SK-N-DZ (cell line): Measurements from ENCODE around the gene MSI2.

Experiments used
- DNase-seq: peaks from one replicate; pipeline ENCODE4 v3.0.0-alpha.2; 2015; ENCODE audit warnings: low spot score

The MSI2 gene

GRCh38 chr17:57246257-57246656 is 10.1 kb upstream of the MSI2 start:
- no peak for DNase-seq

DNA sequence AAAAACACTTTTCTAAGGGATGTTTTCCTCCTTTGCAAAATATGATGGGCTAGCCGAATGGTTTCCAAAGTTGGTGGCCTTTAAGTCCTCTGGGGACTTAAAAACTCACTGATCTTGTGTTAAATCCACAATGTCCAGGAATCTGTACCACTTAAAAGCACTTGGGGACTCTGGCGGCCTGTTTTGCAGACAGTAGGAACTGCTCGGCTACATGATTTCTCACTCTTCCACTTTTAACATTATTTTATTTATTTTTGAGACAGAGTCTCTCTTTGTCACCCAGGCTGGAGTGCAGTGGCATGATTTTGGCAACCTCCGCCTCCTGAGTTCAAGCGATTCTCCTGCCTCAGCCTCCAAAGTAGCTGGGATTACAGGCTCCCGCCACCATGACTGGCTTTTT is 9.1 kb upstream of the MSI2 start:
- no peak for DNase-seq

DNA sequence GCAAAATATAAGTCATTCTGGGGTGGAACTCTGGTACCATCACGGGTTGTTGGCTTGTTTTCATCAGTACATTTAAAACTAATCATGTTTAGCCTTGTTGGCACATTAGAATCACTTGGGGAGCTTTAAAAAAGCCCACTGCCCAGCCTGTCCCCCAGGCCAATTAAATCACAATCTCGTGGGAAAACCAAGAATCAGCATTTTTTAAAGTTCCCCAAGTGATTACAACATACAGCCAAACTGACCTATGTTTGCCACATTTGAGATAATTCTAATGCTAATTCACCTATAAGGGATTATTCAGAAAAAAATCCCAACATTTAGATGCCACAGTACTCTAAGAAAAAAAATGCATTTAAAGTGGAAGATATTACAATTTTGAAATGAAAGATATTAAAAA is 8.4 kb upstream of the MSI2 start:
- DNase-seq, result no peak

- no peak for DNase-seq
Observed at GRCh38 chr17:57249520-57249919, 6.8 kb upstream of the MSI2 start.

DNA sequence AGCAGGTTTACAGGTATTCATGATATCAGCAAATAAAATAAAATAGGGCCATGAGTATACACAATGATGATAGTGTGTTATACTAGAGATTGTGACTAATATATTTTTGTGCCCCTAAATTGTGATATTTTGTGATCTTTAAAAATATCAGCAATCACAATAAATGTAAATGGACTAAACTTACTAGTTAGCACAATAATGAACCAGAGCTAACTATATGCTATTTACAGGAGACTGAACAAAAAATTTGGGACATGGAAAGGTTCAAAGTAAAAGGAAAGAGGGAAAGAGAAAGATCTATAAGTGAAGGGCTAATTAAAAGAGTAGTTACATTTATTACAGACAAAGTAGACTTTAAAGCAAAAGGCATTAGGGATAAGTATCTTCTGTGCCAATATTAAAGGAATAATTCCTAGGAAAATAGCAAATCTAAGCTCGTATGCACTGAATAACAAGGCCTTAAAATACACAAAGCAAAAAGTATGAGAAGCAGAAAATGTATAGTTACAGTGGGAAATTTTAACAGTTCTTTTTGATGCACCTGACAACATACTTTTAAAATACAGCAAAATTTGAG is 5.0 kb upstream of the MSI2 start:
- DNase-seq, result no peak

DNA sequence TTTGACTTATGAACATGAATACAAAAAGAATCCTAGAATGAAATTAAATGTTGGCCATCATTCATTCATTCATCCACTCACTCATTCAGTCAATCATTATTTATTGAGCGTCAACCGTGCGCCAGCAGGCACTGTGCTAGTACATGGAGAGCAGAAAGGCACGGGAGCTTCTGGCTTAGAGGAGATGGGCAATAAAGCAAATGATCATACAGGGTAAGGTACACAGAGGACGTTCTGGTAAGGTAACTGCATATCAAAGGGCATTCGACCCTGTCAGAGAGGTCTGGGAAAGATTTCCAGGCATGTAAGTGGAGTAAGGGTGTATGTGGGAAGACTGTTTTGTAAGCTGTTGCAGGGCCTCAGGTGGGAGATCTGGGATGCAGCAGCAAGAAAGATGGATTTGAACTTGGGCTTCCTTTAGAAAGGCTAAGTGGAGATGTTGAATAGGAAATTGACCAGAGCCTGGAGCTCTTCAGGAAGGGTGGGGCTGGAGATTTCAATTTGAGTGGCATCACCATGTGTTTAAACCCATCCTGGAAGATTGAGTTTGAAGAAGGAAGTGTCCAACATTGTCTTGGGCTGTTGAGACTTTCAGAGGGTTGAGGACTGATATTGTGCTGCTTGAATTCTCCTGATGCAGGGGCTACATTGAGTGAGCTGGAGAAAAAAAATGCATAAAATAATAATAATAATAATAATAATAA is 2.8 kb upstream of the MSI2 start:
- DNase-seq, result no peak

- no peak for DNase-seq
Observed at GRCh38 chr17:57255182-57255775, 1.0 kb upstream of the MSI2 start.

GRCh38 chr17:57256708-57257112 is 387 bp downstream of the MSI2 start:
- DNase-seq, result no peak

GRCh38 chr17:57257195-57257894 is 1.0 kb downstream of the MSI2 start:
- DNase-seq, result no peak

DNA sequence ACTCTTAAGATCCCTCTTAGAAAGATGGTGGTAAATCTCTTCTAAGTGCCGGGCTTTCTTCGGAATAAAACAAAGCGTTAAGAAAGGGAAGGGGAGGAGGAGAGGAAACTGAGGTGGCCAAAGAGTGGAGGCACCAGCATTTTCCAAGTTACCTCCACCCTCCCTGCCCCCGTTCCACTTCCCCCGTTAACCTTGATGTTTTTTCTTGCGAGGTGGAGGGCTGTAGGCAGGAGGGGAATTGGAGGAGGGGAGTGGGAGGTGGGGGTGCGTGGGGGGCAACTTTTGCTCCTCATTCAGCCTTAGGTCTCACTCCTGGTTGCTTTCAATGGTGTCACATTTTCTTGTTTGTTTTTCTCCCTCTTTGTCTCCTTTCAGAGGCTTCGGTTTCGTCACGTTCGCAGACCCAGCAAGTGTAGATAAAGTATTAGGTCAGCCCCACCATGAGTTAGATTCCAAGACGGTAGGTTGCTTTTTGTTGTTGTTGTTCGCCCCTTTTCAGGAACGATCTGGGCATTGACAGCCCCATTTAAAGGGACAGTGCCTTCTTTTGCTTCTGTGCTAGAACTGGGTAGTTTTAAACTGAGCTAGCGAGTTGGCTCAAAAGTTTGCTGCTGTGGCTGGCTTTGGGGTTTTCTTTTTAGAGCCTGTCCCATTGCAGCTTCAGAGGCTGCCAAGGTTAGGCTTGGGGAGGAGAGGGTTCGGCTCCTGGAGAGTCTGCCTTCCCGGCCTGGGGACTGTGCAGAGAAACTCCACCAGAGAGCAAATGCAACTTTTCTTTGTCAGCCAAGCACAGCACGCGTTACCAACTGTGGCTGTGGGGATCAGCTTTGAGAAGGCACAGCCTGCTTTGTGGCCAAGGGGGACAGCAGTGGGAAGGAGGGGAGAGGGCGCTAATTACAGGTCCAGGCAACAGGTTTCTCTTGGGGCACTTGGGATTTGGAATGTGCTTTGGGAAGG is 1.9 kb downstream of the MSI2 start:
- no peak for DNase-seq

DNA sequence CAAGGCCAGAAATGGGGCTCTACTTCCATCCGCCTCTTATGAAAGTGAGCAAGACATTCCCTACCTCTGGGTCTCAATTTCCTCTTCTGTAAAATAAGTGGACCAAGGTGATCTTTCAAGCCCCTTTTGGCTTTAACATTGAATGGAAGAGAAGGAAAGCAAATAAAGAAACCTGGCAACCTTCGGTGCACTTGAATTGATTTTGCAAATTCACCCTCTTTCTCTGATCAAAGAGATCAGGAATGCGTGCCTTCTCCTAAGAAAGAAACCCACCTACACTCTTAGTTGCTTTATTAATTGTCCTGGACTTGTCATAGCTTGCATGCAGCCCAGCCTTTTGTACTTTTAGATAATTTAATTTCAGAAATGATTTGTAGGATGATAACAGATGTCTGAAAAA is 3.0 kb downstream of the MSI2 start:
- no peak for DNase-seq

DNA sequence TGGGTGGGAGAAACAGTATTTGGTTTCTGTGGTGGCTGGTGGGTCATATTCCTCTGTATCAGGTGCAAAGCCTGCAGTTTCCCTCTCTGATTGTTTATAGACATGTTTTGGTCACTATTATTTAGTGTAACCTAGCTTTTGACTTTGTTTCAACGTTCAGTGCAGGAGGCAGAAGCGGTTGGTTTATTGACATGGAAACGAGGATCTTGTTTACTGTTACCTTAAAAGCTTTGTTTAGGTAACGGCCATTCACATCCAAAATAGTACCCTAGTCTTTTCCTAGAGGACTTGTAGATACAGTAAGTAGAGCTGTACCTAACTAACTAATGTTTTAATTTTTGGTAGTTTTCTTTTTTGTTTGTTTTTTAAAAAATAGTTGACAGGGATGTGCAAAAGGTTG is 3.5 kb downstream of the MSI2 start:
- no peak for DNase-seq

- DNase-seq, result no peak
Observed at GRCh38 chr17:57260325-57261083, 4.2 kb downstream of the MSI2 start.

DNA sequence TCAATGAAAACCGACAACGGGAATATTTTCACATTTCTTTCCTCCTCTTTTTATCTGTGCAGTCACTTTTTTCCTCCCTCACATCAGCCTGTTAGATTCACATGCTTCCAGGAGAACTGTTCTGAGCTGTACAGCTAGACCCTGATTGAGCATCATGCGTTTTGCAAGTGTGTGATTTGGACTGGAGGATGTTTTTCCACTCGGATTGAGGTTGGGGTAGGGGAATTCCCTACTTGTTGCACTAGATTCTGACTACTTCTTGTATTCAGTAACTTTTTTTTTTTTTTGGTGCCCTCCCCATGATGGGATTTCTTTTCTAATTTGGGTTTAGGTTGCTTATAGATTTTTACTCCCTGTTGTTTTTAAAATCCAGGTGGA is 4.8 kb downstream of the MSI2 start:
- DNase-seq, result no peak

DNA sequence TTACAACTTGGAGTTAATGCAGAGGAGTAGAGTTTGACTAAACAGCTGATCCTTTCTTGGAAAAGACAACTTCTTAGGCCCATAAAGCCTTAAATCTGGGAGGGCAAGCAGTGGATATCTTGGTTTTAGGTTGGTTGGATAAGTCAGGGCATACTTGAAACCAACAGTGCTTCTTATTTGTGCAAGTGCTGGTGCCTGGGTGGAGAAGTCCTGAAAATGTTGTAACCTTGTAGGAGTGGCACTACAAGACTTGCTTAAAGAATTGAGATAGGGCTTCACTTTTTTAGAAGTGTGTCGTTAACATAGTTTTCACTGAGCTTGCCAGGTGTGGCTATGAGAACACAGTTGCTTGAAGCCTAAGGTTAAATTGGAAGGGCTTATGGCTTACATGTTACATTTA is 6.2 kb downstream of the MSI2 start:
- DNase-seq, result no peak

DNA sequence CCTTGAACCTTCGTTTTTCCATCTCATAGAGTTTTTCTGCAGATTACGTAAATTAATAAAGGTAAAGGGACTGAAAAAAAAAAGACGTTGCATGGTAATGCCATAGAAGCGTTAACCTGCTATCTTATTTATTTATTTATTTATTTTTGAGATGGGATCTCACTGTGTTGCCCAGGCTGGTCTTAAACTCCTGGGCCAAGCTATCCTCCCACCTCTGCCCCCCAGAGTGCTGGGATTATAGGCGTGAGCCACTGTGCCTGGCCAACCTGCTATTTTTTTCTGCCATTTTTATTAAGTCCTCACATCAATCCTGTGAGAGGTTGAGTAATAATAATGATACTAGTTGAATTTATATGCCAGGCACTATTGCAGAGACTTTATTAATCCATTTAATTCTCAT is 7.9 kb downstream of the MSI2 start:
- no peak for DNase-seq

- DNase-seq, result no peak
Observed at GRCh38 chr17:57264776-57265175, 8.5 kb downstream of the MSI2 start.

GRCh38 chr17:57266902-57267311 is 10.6 kb downstream of the MSI2 start:
- no peak for DNase-seq

- no peak for DNase-seq
Observed at GRCh38 chr17:57268181-57268580, 11.9 kb downstream of the MSI2 start.

GRCh38 chr17:57269052-57269451 is 12.7 kb downstream of the MSI2 start:
- DNase-seq, result no peak
